HG02970 (cell line): ENCODE results near the gene ANKRD17.
A peak's percentile ranks its signal among the peaks of the same experiment; 100 is the strongest.
"Not testable (repeated sequence)": the region's sequence is repeated elsewhere in the genome, so short reads cannot be mapped to it uniquely, and the experiment has no call there.

Source experiments
- ATAC-seq: cut with Tn5 transposase; IDR thresholded peaks from one replicate; pipeline ENCODE4 v1.9.1; 2021; ENCODE audit warnings: mild to moderate bottlenecking, moderate library complexity, moderate number of reproducible peaks; ENCODE audit not compliant: unreplicated experiment, low FRiP score

Gene ANKRD17

DNA sequence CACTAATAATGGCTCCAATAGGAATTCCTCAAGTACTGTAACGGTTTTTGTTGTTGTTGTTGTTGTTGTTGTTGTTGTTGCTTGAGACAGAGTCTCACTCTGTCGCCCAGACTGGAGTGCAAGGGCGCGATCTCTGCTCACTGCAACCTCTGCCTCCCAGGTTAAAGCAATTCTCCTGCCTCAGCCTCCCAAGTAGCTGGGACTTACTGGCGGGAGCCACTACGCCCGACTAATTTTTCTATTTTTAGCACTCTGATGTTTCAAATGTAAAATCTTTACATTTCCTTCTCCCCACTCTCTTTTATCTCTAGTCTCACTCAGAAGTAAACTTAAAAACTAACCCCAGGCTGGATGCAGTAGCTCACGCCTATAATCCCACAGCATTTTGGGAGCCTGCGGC is 8.0 kb downstream of the ANKRD17 start:
- ATAC-seq: no peak

DNA sequence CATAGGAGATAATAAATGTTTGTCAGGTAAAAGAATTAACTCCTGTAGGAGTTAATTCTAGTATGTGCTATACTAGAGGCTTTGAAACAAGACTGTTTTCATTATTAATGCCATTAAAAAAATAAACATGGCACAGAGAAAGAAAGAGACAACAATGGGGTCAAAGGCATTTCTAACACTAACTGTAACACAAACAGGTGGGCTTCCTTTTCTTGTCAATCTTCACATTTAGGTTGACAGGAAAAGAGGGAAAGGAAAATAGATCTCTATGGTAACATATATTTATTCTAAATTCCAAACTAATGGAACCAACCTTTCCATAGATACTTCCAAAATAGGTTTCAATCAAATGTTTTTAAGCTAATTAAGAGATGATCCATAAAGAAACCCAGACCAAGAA is 9.8 kb downstream of the ANKRD17 start:
- ATAC-seq: no peak

DNA sequence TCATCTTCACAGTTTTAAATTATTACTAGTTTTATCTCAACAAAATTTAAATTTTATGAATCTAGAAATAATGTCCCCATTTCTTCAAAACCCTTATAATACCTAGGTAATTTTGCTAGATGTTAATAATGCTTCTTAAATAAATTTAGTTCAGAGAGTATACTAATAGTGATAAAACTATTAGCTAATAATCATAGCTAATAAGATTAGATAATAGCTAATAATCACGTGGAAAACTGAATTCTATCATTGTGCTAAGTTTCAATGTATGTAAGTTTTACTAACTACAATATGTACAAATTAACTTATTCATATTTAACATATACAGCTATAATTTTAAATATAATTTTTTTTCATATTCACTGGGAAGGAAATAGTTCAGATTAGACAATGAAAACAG is 10.2 kb downstream of the ANKRD17 start:
- ATAC-seq: no peak

DNA sequence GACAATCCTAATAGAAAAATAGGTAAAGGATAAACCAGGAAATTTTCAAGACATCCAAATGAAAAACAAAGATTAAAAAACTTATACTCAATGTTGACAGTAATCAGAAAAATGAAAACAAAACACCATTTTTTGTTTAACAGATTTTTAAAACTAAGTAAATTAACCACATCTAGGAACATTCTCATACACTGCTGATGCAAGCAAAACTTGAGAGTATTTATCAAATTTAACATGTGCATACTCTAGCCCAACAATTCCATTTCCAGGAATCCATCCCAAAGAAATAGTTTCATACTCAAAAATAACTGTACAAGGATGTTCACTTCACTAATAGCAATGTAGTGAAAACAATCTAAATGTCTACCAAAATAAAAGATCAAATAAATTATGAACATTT is 11.5 kb downstream of the ANKRD17 start:
- no peak for ATAC-seq

DNA sequence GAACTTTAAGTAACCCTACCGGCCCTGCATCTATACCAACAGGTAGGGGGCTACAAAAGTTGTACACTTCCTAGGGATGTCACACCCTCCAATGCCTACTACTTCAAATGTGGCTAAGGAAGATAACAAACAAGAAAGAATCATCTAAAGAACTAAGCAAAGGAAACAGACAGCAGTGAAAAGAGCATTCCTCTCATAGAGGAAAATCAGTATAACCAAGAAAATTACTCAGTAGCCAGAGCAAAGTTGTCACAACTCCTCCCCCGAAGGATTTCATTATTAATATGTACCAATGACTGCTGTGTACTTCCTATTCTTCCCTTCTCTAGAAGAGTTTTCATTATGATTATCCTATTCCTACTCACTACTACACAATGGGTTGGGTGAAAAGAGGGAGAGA is 12.6 kb downstream of the ANKRD17 start:
- ATAC-seq: no peak

DNA sequence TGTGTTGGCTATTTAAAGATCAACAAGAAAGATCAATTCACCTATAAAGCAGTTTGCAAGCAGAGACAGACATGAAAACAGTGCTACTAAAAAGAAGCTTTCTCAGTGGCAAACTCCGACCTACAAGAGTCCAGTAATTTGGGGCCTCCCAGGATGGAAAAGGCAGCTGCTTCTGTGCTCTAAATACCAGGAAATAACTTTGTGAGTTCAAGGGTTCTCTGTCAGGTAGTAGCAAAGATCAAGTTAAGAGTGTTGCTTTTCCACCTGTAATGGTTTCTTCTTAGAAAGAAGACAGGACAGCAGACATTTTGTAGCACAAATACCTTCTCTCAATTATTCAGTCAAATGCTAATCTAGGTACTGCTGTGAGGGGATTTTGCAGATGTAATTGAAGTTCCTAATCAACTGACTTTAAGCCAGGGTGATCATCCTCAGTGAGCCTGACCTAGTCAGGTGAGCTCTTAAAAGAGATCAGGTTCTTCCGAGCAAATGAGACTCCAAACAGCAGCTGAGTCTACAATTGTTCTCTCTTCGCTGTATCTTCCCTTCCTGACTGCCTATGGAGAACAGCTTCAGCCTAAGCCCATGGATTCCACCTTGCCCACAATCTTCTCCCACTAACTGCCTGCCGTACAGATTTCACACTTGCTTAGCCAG is 13.5 kb downstream of the ANKRD17 start:
- no peak for ATAC-seq

DNA sequence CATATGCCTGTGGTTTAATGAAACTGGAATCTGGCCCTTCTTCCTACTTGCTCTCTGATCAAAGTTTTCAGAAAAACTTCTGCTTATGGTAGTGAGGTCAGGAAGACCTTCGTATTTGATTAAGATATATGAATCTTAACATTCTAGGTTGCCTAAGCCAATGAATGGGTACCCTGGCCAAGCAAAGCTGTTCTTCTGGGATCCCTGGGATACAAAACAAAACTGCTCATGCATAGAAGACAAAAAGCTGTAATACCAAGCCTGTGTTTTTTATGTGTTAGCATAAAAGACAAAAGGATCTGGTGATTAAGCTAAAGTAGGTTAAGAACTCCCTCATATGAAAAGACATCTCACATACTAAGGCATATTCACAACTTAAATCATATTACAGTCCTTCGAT is 21.6 kb downstream of the ANKRD17 start:
- ATAC-seq: no peak

- ATAC-seq: no peak
These were observed 22.4 kb downstream of the ANKRD17 start for GRCh38 chr4:73236151-73236550.

- no peak for ATAC-seq
These were observed 23.9 kb downstream of the ANKRD17 start for GRCh38 chr4:73234712-73235111.

- ATAC-seq: no peak
These were observed 26.8 kb downstream of the ANKRD17 start for GRCh38 chr4:73231518-73232487.

- no peak for ATAC-seq
These were observed 27.6 kb downstream of the ANKRD17 start for GRCh38 chr4:73230865-73231517.

GRCh38 chr4:73228800-73229199 is 29.8 kb downstream of the ANKRD17 start:
- not testable (repeated sequence) for ATAC-seq

- ATAC-seq: no peak
These were observed 33.7 kb downstream of the ANKRD17 start for GRCh38 chr4:73224886-73225285.

DNA sequence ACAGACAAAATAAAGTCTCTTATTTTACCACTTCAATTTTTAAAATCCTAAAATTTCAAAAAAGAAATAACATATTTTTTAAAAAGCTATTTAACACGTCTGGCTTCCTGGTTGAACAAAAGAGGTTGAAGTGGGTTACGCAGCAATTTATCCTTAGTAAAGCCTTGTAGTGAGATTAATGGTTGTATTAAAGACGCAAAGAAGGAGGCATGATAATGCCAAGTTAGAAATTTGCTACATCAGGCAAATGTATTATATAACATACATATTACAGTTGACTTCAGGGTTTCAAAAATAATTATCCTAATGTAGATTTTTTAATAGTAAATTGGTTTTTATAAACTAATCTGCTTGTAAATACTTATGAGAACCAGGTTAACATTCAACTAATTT is 35.3 kb downstream of the ANKRD17 start:
- no peak for ATAC-seq

- ATAC-seq: peak; percentile 92
These were observed 35.9 kb downstream of the ANKRD17 start for GRCh38 chr4:73222466-73223257.

- no peak for ATAC-seq
These were observed 36.9 kb downstream of the ANKRD17 start for GRCh38 chr4:73221734-73222133.

GRCh38 chr4:73220815-73221214 is 37.8 kb downstream of the ANKRD17 start:
- no peak for ATAC-seq

- no peak for ATAC-seq
These were observed 44.5 kb downstream of the ANKRD17 start for GRCh38 chr4:73213916-73214653.

- ATAC-seq: no peak
These were observed 45.4 kb downstream of the ANKRD17 start for GRCh38 chr4:73212982-73213730.
